ENCODE measurements around the gene CCDC141.

Gene CCDC141

DNA sequence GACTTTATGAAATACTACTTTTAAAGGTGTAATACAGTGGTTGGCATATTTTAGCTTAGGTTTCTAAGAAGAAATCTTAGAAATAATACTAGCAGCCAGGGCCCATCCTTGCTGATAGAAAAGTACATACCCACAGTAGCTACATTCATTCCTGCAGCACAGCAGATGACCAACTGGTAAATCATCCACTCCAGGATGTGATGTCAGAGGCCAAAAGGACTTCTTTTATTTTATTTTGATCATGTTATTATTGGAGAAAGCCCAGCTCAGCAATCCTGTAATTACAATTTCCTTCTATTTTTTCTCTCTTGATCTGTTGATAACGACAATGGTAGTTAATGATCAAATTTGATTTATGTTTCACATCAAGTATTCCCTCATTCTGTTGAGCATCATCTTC is 224.8 kb downstream of the CCDC141 start:
- no peaks in the 10 kb centered on the region for H3K27me3 ChIP-seq
- H3K4me3 ChIP-seq (ENCODE audit: low read depth in 1 of 2, low read length in 1 of 2): no peak overlapping the region
- H3K36me3 ChIP-seq: no peaks in the 10 kb centered on the region
- peaks cover 0 to under 1% of the 10 kb centered on the region in 2 experiments for H3K4me1 ChIP-seq (ENCODE audit: control insufficient read depth in 1 of 2, insufficient read depth in 1 of 2, low read depth in 1 of 2, low read length in 1 of 2)
- H3K27ac ChIP-seq: no peak overlapping the region
- no peaks in the 10 kb centered on the region for H3K9me3 ChIP-seq
- TF ChIP-seq, protein P1, sequence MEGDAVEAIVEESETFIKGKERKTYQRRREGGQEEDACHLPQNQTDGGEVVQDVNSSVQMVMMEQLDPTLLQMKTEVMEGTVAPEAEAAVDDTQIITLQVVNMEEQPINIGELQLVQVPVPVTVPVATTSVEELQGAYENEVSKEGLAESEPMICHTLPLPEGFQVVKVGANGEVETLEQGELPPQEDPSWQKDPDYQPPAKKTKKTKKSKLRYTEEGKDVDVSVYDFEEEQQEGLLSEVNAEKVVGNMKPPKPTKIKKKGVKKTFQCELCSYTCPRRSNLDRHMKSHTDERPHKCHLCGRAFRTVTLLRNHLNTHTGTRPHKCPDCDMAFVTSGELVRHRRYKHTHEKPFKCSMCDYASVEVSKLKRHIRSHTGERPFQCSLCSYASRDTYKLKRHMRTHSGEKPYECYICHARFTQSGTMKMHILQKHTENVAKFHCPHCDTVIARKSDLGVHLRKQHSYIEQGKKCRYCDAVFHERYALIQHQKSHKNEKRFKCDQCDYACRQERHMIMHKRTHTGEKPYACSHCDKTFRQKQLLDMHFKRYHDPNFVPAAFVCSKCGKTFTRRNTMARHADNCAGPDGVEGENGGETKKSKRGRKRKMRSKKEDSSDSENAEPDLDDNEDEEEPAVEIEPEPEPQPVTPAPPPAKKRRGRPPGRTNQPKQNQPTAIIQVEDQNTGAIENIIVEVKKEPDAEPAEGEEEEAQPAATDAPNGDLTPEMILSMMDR (IDR thresholded peaks at IDR 0.05): no peak

DNA sequence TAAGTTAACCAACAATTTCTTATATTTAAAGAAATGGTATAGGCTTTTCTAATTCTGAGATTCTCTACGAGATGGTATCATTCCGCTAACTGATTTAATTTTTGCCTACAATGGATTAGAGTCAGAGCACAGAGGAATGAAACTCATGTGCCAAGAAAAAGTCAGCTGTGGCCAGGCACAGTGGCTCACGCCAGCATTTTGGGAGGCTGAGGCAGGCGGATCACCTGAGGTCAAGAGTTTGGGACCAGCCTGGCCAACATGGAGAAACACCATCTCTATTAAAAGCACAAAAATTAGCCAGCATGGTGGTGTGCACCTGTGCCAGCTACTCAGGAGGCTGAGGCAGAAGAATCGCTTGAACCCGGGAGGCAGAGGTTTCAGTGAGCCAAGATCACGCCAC is 225.8 kb downstream of the CCDC141 start:
- Histone ChIP-seq H3K36me3 (no peaks in the 10 kb centered on the region), H3K4me3 (ENCODE audit: low read depth in 1 of 2, low read length in 1 of 2) (no peak overlapping the region), H3K27ac (no peak overlapping the region), H3K27me3 (no peaks in the 10 kb centered on the region), H3K9me3 (no peaks in the 10 kb centered on the region), H3K4me1 (ENCODE audit: control insufficient read depth in 1 of 2, insufficient read depth in 1 of 2, low read depth in 1 of 2, low read length in 1 of 2) (peaks cover 0 to 8% of the 10 kb centered on the region in 2 experiments)
- TF ChIP-seq, protein P1 (IDR thresholded peaks at IDR 0.05): no peak

DNA sequence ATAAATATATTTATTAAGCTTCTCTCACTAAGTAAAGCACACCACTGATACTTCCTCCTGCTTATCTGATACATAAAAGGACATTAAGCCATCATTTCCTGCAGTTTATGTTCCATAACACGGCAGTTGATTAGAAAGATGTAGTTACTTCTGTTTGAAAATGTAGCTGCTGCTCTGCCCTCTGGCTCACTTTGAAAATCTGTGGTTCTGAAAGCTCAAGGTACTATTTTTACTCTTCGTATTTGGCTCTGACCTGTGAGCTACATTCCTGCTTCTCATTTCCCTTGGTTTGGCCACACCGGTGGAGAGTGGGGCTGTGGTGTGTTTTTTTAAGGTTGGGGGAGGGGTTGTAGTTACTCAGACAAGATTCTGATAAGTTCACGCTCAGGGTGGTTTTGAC is 229.9 kb downstream of the CCDC141 start:
- H3K36me3 ChIP-seq: no peaks in the 10 kb centered on the region
- no peaks in the 10 kb centered on the region for H3K9me3 ChIP-seq
- H3K4me1 ChIP-seq (ENCODE audit: control insufficient read depth in 1 of 2, insufficient read depth in 1 of 2, low read depth in 1 of 2, low read length in 1 of 2): peaks cover 0 to 8% of the 10 kb centered on the region in 2 experiments
- H3K27me3 ChIP-seq: no peaks in the 10 kb centered on the region
- no peak overlapping the region for H3K27ac ChIP-seq
- TF ChIP-seq, protein P1 (IDR thresholded peaks at IDR 0.05): no peak
- no peak overlapping the region for H3K4me3 ChIP-seq (ENCODE audit: low read depth in 1 of 2, low read length in 1 of 2)

DNA sequence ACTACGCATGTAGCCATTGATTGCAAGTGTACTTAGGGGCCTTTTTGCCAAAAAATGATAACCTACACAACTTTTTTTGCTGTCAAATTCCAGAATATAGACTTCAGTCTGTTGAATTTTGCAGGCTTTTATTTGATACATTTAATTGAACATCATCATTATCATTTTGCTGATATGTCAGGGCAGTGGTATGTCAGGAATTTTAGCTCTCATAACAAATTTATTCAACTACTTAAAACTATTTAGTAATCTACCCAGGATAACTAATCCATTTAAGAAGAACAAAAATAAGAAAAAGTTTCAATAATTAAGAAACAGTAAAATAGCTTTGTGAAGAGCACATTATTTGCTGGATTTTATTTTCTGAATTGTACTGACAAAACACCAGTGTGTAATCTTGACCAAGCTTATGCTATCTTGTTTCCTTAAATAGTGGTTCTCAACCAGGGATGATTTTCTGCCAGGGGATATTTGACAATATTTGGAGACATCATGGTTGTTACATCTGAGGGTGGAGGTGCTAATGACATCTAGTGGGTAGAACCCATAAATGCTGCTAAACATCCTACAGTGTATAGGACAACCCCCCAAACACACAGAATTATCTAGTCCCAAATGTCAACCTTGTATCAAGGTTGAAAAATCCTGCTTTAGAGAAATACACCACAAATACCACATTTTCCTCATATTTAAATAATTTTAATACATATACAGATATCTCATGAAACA is 230.6 kb downstream of the CCDC141 start:
- TF ChIP-seq, protein P1 (IDR thresholded peaks at IDR 0.05): no peak
- Histone ChIP-seq H3K27ac (no peak overlapping the region), H3K4me1 (ENCODE audit: control insufficient read depth in 1 of 2, insufficient read depth in 1 of 2, low read depth in 1 of 2, low read length in 1 of 2) (peaks cover 0 to 8% of the 10 kb centered on the region in 2 experiments), H3K27me3 (no peaks in the 10 kb centered on the region), H3K36me3 (no peaks in the 10 kb centered on the region), H3K9me3 (no peaks in the 10 kb centered on the region), H3K4me3 (ENCODE audit: low read depth in 1 of 2, low read length in 1 of 2) (no peak overlapping the region)

DNA sequence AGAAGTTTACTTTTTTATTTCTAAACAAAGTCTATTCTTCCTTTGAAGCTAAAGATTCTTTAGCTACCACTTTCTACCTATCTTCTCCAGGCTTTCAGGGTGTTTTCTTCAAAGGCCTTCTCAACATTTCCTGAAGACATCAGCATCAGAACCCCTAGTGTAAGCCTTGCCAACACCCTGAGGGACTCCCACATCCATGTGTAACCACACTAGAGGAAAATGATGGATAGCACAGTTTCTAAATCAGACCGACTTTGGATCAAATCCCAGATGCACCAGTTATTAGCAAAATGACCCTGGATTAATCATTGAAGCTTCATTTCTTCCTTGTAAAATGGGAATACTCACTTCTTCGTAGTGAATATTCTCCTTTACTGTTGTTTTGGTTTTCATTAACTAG is 238.0 kb downstream of the CCDC141 start:
- Histone ChIP-seq H3K4me3 (ENCODE audit: low read depth in 1 of 2, low read length in 1 of 2) (no peak overlapping the region), H3K9me3 (no peaks in the 10 kb centered on the region), H3K4me1 (ENCODE audit: control insufficient read depth in 1 of 2, insufficient read depth in 1 of 2, low read depth in 1 of 2, low read length in 1 of 2) (no peaks in the 10 kb centered on the region), H3K27ac (no peak overlapping the region), H3K27me3 (no peaks in the 10 kb centered on the region), H3K36me3 (no peaks in the 10 kb centered on the region)
- TF ChIP-seq, protein P1 (IDR thresholded peaks at IDR 0.05): no peak
